Measurements from ENCODE around the gene GPRIN2.

Gene GPRIN2

DNA sequence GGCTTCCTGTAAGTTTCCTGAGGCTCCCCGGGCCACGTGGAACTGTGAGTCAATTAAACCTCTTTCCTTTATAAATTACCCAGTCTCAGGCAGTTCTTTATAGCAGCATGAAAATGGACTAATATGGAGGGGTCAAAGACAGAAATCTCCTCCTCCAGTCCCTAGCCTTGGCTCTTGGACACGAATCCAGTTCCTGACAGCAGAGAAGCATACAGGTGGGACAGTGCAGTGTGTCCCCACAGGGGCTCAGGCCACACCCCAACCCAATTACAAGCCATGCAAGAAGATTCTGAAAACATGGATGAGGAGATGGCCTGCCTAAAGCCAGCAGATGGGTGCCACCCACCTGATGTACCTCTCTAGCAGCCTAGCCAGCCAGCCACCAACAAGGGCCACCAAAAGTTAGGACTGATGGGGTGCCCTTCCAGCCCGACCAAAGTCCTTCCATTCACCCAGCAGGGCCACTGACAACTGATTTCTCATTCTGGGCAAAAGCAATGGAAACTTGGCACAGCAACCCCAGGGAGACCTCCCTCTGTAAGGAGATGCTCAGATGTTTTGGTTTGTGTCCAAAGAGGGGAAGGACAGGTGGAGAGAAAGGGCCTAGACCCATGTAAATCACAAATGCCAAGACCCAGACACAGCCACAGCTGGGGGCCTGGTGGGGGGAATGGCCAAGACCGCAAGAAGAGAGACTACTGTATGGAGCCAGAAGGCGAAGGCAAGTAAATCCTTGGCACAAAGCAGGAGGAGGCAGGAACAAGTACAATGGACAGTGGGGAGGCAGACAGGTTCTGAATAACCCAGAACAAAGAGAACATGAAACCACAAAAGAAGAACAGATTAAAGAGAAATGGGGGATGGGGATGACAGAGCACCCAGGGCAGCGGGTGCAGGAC is 13.6 kb downstream of the GPRIN2 start:
- Histone ChIP-seq H3K36me3 (ENCODE audit: control insufficient read depth, insufficient read depth, low read length) (no peaks in the 10 kb centered on the region), H3K4me3 (ENCODE audit: insufficient read depth, low read depth, low read length) (no peak overlapping the region), H3K27me3 (ENCODE audit: control insufficient read depth, insufficient read depth, low read length, poor library complexity, severe bottlenecking) (no peaks in the 10 kb centered on the region), H3K4me1 (ENCODE audit: control insufficient read depth, insufficient read depth, low read length) (peaks cover 17% of the 10 kb centered on the region), H3K27ac (ENCODE audit: insufficient read depth, low read depth, low read length, poor library complexity, severe bottlenecking) (no peak overlapping the region), H3K9me3 (ENCODE audit: control insufficient read depth, low read length) (no peaks in the 10 kb centered on the region)
- 73 to 74% methylated on average over 7 of the region's 7 CpGs for WGBS, 2 experiments

- Histone ChIP-seq H3K9me3 (ENCODE audit: control insufficient read depth, low read length) (no peaks in the 10 kb centered on the region), H3K36me3 (ENCODE audit: control insufficient read depth, insufficient read depth, low read length) (no peaks in the 10 kb centered on the region), H3K27me3 (ENCODE audit: control insufficient read depth, insufficient read depth, low read length, poor library complexity, severe bottlenecking) (no peaks in the 10 kb centered on the region), H3K4me3 (ENCODE audit: insufficient read depth, low read depth, low read length) (no peak overlapping the region), H3K4me1 (ENCODE audit: control insufficient read depth, insufficient read depth, low read length) (peaks cover 17% of the 10 kb centered on the region), H3K27ac (ENCODE audit: insufficient read depth, low read depth, low read length, poor library complexity, severe bottlenecking) (no peak overlapping the region)
- WGBS, 2 experiments = 69 to 72% methylated on average over 6 to 7 of the region's 7 CpGs
Measured at GRCh38 chr10:46541735-46542566, 14.5 kb downstream of the GPRIN2 start.

DNA sequence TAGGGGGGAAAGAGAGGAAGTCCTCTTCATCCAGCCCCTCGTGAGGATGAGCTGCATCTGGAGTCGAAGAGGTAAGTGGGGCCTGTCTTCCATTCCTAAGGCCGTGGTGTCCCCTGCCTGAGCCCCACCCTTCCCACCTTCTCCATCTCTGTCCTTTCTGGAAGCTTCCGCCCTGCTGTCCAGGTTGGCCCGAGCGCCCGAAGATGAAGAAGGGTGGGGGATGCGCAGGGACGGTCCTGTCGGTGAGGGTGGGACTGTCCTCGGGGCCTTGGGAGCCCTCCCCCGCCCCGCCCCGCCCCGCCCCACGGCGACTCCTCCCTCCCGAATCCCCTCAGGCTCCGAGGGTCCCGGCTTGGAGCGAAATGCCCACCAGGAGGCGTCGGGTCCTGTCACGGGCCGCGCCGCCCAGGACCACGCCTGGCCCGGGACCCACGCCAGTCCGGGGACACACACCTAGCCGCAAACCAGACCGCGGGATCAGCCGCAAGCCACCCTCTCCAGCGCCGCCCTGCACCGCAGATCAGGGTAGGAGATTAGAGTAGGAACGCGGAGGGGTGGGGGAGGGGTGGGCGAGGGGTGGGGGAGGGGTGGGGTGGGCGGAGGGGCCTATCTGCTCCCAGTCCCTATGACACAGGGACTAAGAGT is 15.3 kb downstream of the GPRIN2 start:
- Histone ChIP-seq H3K4me3 (ENCODE audit: insufficient read depth, low read depth, low read length) (peak overlapping the region; percentile 41), H3K4me1 (ENCODE audit: control insufficient read depth, insufficient read depth, low read length) (peaks cover 17% of the 10 kb centered on the region), H3K36me3 (ENCODE audit: control insufficient read depth, insufficient read depth, low read length) (no peaks in the 10 kb centered on the region), H3K27me3 (ENCODE audit: control insufficient read depth, insufficient read depth, low read length, poor library complexity, severe bottlenecking) (no peaks in the 10 kb centered on the region), H3K9me3 (ENCODE audit: control insufficient read depth, low read length) (no peaks in the 10 kb centered on the region), H3K27ac (ENCODE audit: insufficient read depth, low read depth, low read length, poor library complexity, severe bottlenecking) (no peak overlapping the region)
- WGBS, 2 experiments = 8 to 10% methylated on average over 36 to 39 of the region's 42 CpGs

GRCh38 chr10:46540412-46541016 is 15.9 kb downstream of the GPRIN2 start:
- Histone ChIP-seq H3K4me1 (ENCODE audit: control insufficient read depth, insufficient read depth, low read length) (peaks cover 17% of the 10 kb centered on the region), H3K27ac (ENCODE audit: insufficient read depth, low read depth, low read length, poor library complexity, severe bottlenecking) (no peak overlapping the region), H3K27me3 (ENCODE audit: control insufficient read depth, insufficient read depth, low read length, poor library complexity, severe bottlenecking) (no peaks in the 10 kb centered on the region), H3K9me3 (ENCODE audit: control insufficient read depth, low read length) (no peaks in the 10 kb centered on the region), H3K36me3 (ENCODE audit: control insufficient read depth, insufficient read depth, low read length) (no peaks in the 10 kb centered on the region), H3K4me3 (ENCODE audit: insufficient read depth, low read depth, low read length) (no peak overlapping the region)
- 90 to 91% methylated on average over 8 of the region's 8 CpGs for WGBS, 2 experiments

GRCh38 chr10:46539596-46540411 is 16.7 kb downstream of the GPRIN2 start:
- no peak overlapping the region for H3K27ac ChIP-seq (ENCODE audit: insufficient read depth, low read depth, low read length, poor library complexity, severe bottlenecking)
- no peak overlapping the region for H3K4me3 ChIP-seq (ENCODE audit: insufficient read depth, low read depth, low read length)
- no peaks in the 10 kb centered on the region for H3K9me3 ChIP-seq (ENCODE audit: control insufficient read depth, low read length)
- H3K4me1 ChIP-seq (ENCODE audit: control insufficient read depth, insufficient read depth, low read length) = peaks cover 17% of the 10 kb centered on the region
- H3K27me3 ChIP-seq (ENCODE audit: control insufficient read depth, insufficient read depth, low read length, poor library complexity, severe bottlenecking) = no peaks in the 10 kb centered on the region
- 81 to 84% methylated on average over 14 of the region's 14 CpGs for WGBS, 2 experiments
- H3K36me3 ChIP-seq (ENCODE audit: control insufficient read depth, insufficient read depth, low read length) = no peaks in the 10 kb centered on the region

DNA sequence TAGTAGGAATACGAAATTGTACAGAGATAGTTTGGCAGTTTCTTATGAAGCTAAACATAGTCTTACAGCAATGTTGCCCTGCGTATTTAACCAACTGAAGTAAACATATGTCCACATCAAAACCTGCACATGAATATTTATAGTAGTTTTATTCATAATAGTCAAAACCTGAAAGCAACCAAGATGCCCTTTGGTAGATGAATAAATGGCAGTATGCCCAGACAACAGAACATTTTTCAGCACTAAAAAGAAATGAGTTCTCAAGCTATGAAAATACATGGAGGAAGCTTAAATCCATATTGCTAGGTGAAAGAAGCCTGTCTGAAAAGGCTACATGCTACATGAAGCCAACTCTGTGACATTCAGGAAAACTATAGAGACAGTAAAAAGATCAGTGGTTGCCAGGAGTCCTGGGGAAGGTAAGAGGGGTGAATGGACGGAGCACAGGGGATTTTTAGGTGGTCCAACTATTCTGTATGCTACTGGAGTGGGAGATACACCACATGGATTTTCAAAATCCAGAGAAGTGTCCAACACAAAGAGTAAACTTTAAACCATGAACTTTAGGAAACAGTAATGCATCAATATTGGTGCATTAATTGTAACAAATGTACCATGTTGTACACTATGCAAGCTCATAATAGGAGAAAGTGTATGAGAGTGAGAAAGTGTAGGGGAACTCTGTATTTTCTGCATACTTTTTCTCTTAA is 17.6 kb downstream of the GPRIN2 start:
- 86 to 96% methylated on average over 3 of the region's 3 CpGs for WGBS, 2 experiments
- peaks cover 17% of the 10 kb centered on the region for H3K4me1 ChIP-seq (ENCODE audit: control insufficient read depth, insufficient read depth, low read length)
- no peaks in the 10 kb centered on the region for H3K27me3 ChIP-seq (ENCODE audit: control insufficient read depth, insufficient read depth, low read length, poor library complexity, severe bottlenecking)
- H3K9me3 ChIP-seq (ENCODE audit: control insufficient read depth, low read length) = no peaks in the 10 kb centered on the region
- H3K27ac ChIP-seq (ENCODE audit: insufficient read depth, low read depth, low read length, poor library complexity, severe bottlenecking) = no peak overlapping the region
- no peaks in the 10 kb centered on the region for H3K36me3 ChIP-seq (ENCODE audit: control insufficient read depth, insufficient read depth, low read length)
- no peak overlapping the region for H3K4me3 ChIP-seq (ENCODE audit: insufficient read depth, low read depth, low read length)

DNA sequence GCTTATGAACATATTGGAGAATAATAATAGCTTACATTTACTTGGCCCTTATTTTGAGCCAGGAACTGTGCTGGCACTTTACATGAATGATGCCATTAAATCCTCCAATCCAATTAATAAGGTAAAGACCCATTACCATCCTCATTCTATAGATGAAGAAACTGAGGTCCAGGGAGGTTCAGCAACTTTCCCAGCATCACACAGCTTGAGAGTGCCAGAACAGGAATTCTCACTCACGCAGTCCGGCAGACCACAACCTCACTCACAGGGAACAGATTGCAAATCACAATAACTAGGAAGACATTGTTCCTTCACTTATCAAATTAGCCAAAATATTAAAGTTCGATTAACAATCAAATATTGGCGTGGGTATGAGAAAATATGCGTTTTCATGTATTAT is 18.3 kb downstream of the GPRIN2 start:
- 96% methylated on average over 5 of the region's 5 CpGs for WGBS, 2 experiments
- Histone ChIP-seq H3K27ac (ENCODE audit: insufficient read depth, low read depth, low read length, poor library complexity, severe bottlenecking) (no peak overlapping the region), H3K36me3 (ENCODE audit: control insufficient read depth, insufficient read depth, low read length) (no peaks in the 10 kb centered on the region), H3K27me3 (ENCODE audit: control insufficient read depth, insufficient read depth, low read length, poor library complexity, severe bottlenecking) (no peaks in the 10 kb centered on the region), H3K4me1 (ENCODE audit: control insufficient read depth, insufficient read depth, low read length) (peaks cover 14% of the 10 kb centered on the region), H3K9me3 (ENCODE audit: control insufficient read depth, low read length) (no peaks in the 10 kb centered on the region), H3K4me3 (ENCODE audit: insufficient read depth, low read depth, low read length) (no peak overlapping the region)

DNA sequence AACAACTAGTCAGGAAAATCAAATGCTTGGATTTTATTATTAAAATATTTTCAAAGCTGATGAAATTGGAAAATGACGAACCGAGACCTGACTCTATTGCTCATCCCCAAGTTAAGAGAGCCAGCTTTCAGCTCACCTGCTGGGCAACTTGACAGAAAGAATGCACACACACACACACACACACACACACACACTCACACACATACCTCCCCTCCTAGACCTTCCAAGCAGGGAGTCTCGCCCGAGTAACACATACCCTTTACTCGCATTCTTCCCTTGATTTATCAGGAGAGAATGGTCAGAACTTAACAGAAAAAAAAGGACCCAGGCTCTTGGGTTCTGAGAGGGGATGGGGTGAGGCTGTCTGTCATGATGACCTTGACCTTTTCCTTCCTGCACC is 19.1 kb downstream of the GPRIN2 start:
- Histone ChIP-seq H3K27me3 (ENCODE audit: control insufficient read depth, insufficient read depth, low read length, poor library complexity, severe bottlenecking) (no peaks in the 10 kb centered on the region), H3K36me3 (ENCODE audit: control insufficient read depth, insufficient read depth, low read length) (no peaks in the 10 kb centered on the region), H3K27ac (ENCODE audit: insufficient read depth, low read depth, low read length, poor library complexity, severe bottlenecking) (no peak overlapping the region), H3K4me3 (ENCODE audit: insufficient read depth, low read depth, low read length) (no peak overlapping the region), H3K9me3 (ENCODE audit: control insufficient read depth, low read length) (no peaks in the 10 kb centered on the region), H3K4me1 (ENCODE audit: control insufficient read depth, insufficient read depth, low read length) (peaks cover 7% of the 10 kb centered on the region)
- WGBS, 2 experiments = 64 to 68% methylated on average over 5 of the region's 5 CpGs

GRCh38 chr10:46536781-46537180 is 19.7 kb downstream of the GPRIN2 start:
- H3K27me3 ChIP-seq (ENCODE audit: control insufficient read depth, insufficient read depth, low read length, poor library complexity, severe bottlenecking) = no peaks in the 10 kb centered on the region

More at GRCh38 chr10:46536781-46537180, 19.7 kb downstream of the GPRIN2 start:
- Histone ChIP-seq H3K4me3 (ENCODE audit: insufficient read depth, low read depth, low read length) (no peak overlapping the region), H3K4me1 (ENCODE audit: control insufficient read depth, insufficient read depth, low read length) (peaks cover 2% of the 10 kb centered on the region), H3K27ac (ENCODE audit: insufficient read depth, low read depth, low read length, poor library complexity, severe bottlenecking) (no peak overlapping the region), H3K9me3 (ENCODE audit: control insufficient read depth, low read length) (no peaks in the 10 kb centered on the region), H3K36me3 (ENCODE audit: control insufficient read depth, insufficient read depth, low read length) (no peaks in the 10 kb centered on the region)
- 90% methylated on average over 5 of the region's 5 CpGs for WGBS, 2 experiments
